Effector memory CD4-positive, alpha-beta T cell (primary cell): ENCODE measurements around the gene CHURC1.

ENCODE experiments used
- DNase-seq, 3 donors: peaks; one replicate each; pipeline ENCODE4 v3.0.0-alpha.2; 2020
- H3K27ac ChIP-seq: 2 replicates; pipeline ENCODE4 v1.7.0; 2013; ENCODE audit warnings: mild to moderate bottlenecking, low read length, moderate library complexity; ENCODE audit not compliant: insufficient read depth, poor library complexity, severe bottlenecking
- H3K27me3 ChIP-seq: replicated peaks from 2 replicates; pipeline ENCODE4 v1.7.0; 2013; ENCODE audit warnings: mild to moderate bottlenecking, low read length; ENCODE audit not compliant: insufficient read depth, control insufficient read depth, poor library complexity, severe bottlenecking
- H3K36me3 ChIP-seq: 2 replicates; pipeline ENCODE4 v1.7.0; 2013; ENCODE audit warnings: mild to moderate bottlenecking, low read length, moderate library complexity; ENCODE audit not compliant: control insufficient read depth, insufficient read depth
- H3K4me1 ChIP-seq: 2 replicates; pipeline ENCODE4 v1.7.0; 2013; ENCODE audit warnings: low read length, mild to moderate bottlenecking; ENCODE audit not compliant: control insufficient read depth, insufficient read depth, poor library complexity, severe bottlenecking
- H3K4me3 ChIP-seq: 2 replicates; pipeline ENCODE4 v1.7.0; 2013; ENCODE audit warnings: low read length, low read depth, mild to moderate bottlenecking; ENCODE audit not compliant: insufficient read depth, poor library complexity, severe bottlenecking
- H3K9me3 ChIP-seq: 2 replicates; pipeline ENCODE4 v1.7.0; 2013; ENCODE audit warnings: mild to moderate bottlenecking, low read length, moderate library complexity; ENCODE audit not compliant: control insufficient read depth

CHURC1 gene

DNA sequence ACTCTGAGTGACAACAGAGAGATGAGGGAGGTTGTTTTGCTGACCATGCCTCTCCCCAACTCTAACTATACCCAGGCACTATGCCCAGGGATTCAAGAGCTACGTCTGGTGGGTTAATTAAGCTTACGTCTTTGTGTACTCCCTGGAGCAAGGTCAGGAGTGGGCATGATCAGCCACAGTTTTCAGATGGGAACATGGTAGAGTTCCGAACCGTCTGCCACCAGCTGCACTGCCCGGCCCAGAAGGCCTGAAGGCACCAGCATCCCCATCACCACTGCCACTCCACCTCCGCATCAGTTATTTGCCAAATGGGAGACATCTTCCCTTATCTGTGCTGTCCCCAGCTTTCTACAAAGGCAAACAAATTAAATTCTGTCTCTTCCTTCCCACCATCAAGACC, 39.4 kb downstream of the CHURC1 start:
- no peak for DNase-seq
- Histone ChIP-seq H3K9me3 (no peaks in the 10 kb centered on the region), H3K36me3 (peaks cover 5% of the 10 kb centered on the region), H3K27ac (no peak overlapping the region), H3K4me1 (no peaks in the 10 kb centered on the region), H3K4me3 (no peak overlapping the region), H3K27me3 (no peaks in the 10 kb centered on the region)

DNA sequence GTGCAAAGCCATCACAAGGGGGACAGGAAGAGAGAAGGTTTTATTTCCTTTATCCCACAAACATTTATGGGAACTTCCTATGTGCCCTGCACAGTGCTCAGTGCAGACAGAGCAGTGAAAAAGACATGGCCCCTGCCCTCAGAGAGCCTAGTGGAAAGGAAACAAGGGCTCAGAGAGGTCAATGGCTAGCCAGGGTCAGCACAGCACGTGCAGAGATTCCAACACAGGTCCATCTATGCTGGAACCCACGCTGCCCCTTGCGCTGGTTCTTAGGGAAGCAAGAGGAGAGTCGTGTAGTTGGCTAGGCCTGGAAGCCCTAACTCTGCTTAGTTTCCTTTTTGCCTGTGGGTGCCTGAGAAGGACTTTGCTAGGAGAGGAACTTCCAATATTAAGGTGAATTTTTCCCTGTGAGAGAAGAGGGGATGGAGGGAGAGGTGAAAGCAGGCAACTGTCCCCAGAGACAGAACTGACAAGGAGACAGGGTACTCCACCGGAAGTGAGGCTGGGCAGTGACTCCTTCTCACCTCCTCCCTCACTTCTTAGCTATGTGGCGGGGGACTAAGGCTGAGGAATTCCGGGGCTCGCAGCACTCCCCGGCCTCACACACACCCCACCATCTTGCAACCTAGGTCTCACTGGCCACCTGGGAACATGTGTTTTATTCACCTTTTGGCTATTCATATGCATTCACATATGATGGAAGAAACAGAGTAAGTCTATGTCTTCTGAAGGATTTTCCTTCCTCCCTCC, 40.4 kb downstream of the CHURC1 start:
- no peak for DNase-seq
- Histone ChIP-seq H3K9me3 (no peaks in the 10 kb centered on the region), H3K27me3 (no peaks in the 10 kb centered on the region), H3K27ac (no peak overlapping the region), H3K4me1 (no peaks in the 10 kb centered on the region), H3K36me3 (no peaks in the 10 kb centered on the region), H3K4me3 (no peak overlapping the region)

- Histone ChIP-seq H3K27ac (no peak overlapping the region), H3K4me1 (no peaks in the 10 kb centered on the region), H3K9me3 (no peaks in the 10 kb centered on the region), H3K36me3 (no peaks in the 10 kb centered on the region), H3K27me3 (no peaks in the 10 kb centered on the region), H3K4me3 (no peak overlapping the region)
- DNase-seq = no peak
These were observed 41.0 kb downstream of the CHURC1 start for GRCh38 chr14:64955297-64955696.

DNA sequence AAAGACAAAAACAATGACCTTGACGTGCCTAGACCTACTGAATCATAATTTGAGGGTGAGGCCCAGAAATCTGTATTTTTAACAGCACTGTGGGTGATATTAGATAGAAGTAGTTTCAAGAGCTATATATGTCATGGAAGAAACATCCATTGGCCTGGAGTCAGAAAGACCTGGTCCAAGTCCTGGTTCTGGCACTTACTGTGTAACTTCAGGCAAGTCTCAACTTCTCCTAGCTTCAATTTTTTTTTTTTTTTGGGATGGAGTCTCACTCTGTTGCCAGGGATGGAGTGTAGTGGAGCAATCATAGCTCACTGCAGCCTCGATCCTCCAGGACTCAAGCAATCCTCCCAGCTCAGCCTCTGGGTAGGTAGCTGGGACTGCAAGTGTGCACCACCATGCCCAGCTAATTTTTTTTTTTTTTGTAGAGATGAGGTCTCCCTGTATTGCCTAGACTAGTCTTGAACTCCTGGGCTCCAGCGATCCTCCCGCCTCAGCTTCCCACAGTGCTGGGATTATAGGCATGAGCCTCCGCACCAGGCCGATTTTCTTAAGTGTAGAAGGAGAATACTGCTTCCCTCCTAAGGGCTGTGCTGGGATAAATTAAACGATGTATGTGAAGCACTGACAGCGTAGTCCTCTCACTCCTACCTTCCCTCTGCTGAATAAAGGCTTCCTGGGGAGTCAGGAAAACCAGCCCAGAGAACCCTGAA, 42.6 kb downstream of the CHURC1 start:
- no peaks in the 10 kb centered on the region for H3K4me1 ChIP-seq
- H3K36me3 ChIP-seq = no peaks in the 10 kb centered on the region

GRCh38 chr14:64958201-64958600, 43.9 kb downstream of the CHURC1 start:
- no peaks in the 10 kb centered on the region for H3K36me3 ChIP-seq
- no peak overlapping the region for H3K4me3 ChIP-seq
- H3K4me1 ChIP-seq = no peaks in the 10 kb centered on the region
- no peaks in the 10 kb centered on the region for H3K27me3 ChIP-seq
- H3K27ac ChIP-seq = no peak overlapping the region
- DNase-seq = no peak
- no peaks in the 10 kb centered on the region for H3K9me3 ChIP-seq

More for the DNA sequence above, 42.6 kb downstream of the CHURC1 start:
- Histone ChIP-seq H3K27ac (no peak overlapping the region), H3K4me3 (no peak overlapping the region), H3K9me3 (no peaks in the 10 kb centered on the region), H3K27me3 (no peaks in the 10 kb centered on the region)
- DNase-seq = no peak

GRCh38 chr14:64958743-64959142, 44.5 kb downstream of the CHURC1 start:
- no peak for DNase-seq
- no peaks in the 10 kb centered on the region for H3K4me1 ChIP-seq
- H3K9me3 ChIP-seq = no peaks in the 10 kb centered on the region
- no peak overlapping the region for H3K4me3 ChIP-seq
- H3K27me3 ChIP-seq = no peaks in the 10 kb centered on the region
- H3K36me3 ChIP-seq = no peaks in the 10 kb centered on the region
- H3K27ac ChIP-seq = no peak overlapping the region

DNA sequence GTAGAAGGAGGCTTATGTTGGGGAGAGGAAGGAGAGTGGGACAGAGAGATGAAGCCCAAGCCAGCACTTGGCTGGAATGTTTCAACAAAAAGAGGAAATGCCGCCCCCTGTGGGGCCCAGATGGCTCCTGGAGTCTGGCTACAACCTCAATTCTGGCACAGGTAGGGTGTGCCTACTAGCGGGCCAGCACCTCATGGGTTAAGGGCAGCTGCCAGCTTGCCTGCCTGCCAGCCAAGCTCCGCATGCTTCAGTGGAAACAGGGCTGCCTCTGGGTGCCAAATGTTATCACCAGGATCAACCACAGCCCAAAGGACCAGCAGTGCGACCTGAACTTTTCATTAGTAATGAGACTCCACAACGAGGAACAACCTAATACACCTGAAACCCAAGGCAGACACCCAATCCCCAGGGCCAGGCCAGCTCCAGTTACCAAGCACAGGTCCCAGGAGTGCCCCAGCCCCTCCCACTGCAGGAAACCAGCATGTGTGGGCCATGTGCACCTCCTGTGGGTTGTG, 46.6 kb downstream of the CHURC1 start:
- Histone ChIP-seq H3K27me3 (no peaks in the 10 kb centered on the region), H3K9me3 (no peaks in the 10 kb centered on the region), H3K4me3 (no peak overlapping the region), H3K36me3 (no peaks in the 10 kb centered on the region), H3K4me1 (no peaks in the 10 kb centered on the region), H3K27ac (no peak overlapping the region)
- DNase-seq = no peak

DNA sequence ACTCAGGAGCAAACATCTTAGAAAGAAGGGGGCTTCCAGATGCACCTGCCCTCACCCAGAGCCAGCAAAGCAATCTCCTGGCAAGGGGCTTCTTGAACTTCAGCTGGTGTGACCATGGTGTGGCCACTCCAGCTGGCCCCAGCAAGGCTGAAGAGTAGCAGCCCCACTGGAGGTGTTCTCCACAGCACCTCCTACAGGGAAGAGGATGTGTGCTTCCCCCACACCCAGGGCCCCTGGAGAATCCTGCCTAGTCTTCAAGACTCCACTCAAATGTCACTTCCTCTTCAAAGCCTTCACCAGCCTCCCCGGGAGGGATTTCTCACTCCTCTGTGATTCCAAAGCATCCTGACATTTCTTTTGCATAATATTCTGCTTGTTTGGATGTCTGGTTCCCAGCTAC, 49.4 kb downstream of the CHURC1 start:
- Histone ChIP-seq H3K27ac (no peak overlapping the region), H3K4me3 (no peak overlapping the region), H3K27me3 (no peaks in the 10 kb centered on the region), H3K9me3 (no peaks in the 10 kb centered on the region), H3K4me1 (no peaks in the 10 kb centered on the region), H3K36me3 (no peaks in the 10 kb centered on the region)
- DNase-seq = no peak

- H3K4me3 ChIP-seq = no peak overlapping the region
- DNase-seq = no peak
These were observed 51.2 kb downstream of the CHURC1 start for GRCh38 chr14:64965356-64966000.

DNA sequence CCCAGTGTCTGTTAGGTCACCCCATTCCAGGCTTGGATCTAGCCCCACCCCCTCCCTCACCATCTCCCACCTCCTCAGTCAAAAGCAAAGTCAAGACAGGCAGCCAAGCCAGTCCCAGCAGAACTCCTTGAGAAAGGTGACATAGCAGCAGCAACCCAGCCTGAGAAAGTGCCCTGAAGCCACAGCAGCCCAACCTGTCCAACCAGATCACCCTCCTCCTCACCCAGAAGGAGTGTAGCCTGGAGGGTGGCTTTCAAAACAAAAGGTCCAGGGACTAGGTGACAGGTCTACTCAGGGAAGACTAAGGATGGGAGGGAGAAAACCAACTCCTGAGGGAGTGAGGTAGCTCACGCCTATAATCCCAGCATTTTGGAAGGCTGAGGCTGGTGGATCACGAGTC, 52.7 kb downstream of the CHURC1 start:
- Histone ChIP-seq H3K4me3 (no peak overlapping the region), H3K27ac (no peak overlapping the region), H3K4me1 (peaks cover 7% of the 10 kb centered on the region), H3K36me3 (no peaks in the 10 kb centered on the region), H3K9me3 (no peaks in the 10 kb centered on the region), H3K27me3 (no peaks in the 10 kb centered on the region)
- DNase-seq = no peak

More at GRCh38 chr14:64965356-64966000, 51.2 kb downstream of the CHURC1 start:
- Histone ChIP-seq H3K9me3 (no peaks in the 10 kb centered on the region), H3K4me1 (no peaks in the 10 kb centered on the region), H3K27me3 (no peaks in the 10 kb centered on the region), H3K27ac (no peak overlapping the region), H3K36me3 (no peaks in the 10 kb centered on the region)
